Measurements from ENCODE around the gene TENT4A. TPM values are rescaled to one million over a fixed set of nuclear protein-coding genes. Genes with fewer than 3 reads are reported as not detected.

TENT4A gene
- total RNA-seq, 1 donor from 2014 or later, result 45.7 TPM

- no peak overlapping the region for H3K27ac Mint-ChIP-seq
These were observed 26.3 kb upstream of the TENT4A start for GRCh38 chr5:6686915-6687409.

GRCh38 chr5:6687505-6687904 is 25.7 kb upstream of the TENT4A start:
- no peaks in the 10 kb centered on the region for H3K9me3 Mint-ChIP-seq
- no peak for TF ChIP-seq CTCF (IDR thresholded peaks at IDR 0.05; ENCODE audit: unreplicated experiment)
- H3K4me1 Mint-ChIP-seq, result peaks cover 5% of the 10 kb centered on the region
- H3K4me3 Mint-ChIP-seq, result peak overlapping the region; percentile 59
- H3K27ac Mint-ChIP-seq, result no peak overlapping the region
- DNase-seq (ENCODE audit: low spot score in 2 of 2, unreplicated experiment in 2 of 2), result no peak
- H3K27me3 Mint-ChIP-seq (ENCODE audit: low read depth), result peaks cover 34% of the 10 kb centered on the region
- H3K36me3 Mint-ChIP-seq, result no peaks in the 10 kb centered on the region

More at GRCh38 chr5:6686915-6687409, 26.3 kb upstream of the TENT4A start:
- peaks cover 5% of the 10 kb centered on the region for H3K4me1 Mint-ChIP-seq
- H3K36me3 Mint-ChIP-seq, result no peaks in the 10 kb centered on the region
- TF ChIP-seq CTCF (IDR thresholded peaks at IDR 0.05; ENCODE audit: unreplicated experiment), result no peak
- no peaks in the 10 kb centered on the region for H3K9me3 Mint-ChIP-seq
- peak overlapping the region; percentile 59 for H3K4me3 Mint-ChIP-seq
- peaks cover 34% of the 10 kb centered on the region for H3K27me3 Mint-ChIP-seq (ENCODE audit: low read depth)
- DNase-seq (ENCODE audit: low spot score in 2 of 2, unreplicated experiment in 2 of 2), result peak in 1 of 2 experiments; percentile 65

- Mint-ChIP-seq H3K36me3 (no peaks in the 10 kb centered on the region), H3K27me3 (ENCODE audit: low read depth) (peaks cover 46% of the 10 kb centered on the region), H3K9me3 (peaks cover 3% of the 10 kb centered on the region), H3K4me1 (no peaks in the 10 kb centered on the region), H3K27ac (no peak overlapping the region), H3K4me3 (no peak overlapping the region)
- no peak for TF ChIP-seq CTCF (IDR thresholded peaks at IDR 0.05; ENCODE audit: unreplicated experiment)
- DNase-seq (ENCODE audit: low spot score in 2 of 2, unreplicated experiment in 2 of 2), result no peak
These were observed 20.3 kb upstream of the TENT4A start for GRCh38 chr5:6692906-6693305.

GRCh38 chr5:6698696-6699095 is 14.5 kb upstream of the TENT4A start:
- Mint-ChIP-seq H3K9me3 (peaks cover 3% of the 10 kb centered on the region), H3K27ac (no peak overlapping the region), H3K4me3 (no peak overlapping the region), H3K27me3 (ENCODE audit: low read depth) (peaks cover 45% of the 10 kb centered on the region), H3K36me3 (no peaks in the 10 kb centered on the region), H3K4me1 (peaks cover 1% of the 10 kb centered on the region)
- no peak for TF ChIP-seq CTCF (IDR thresholded peaks at IDR 0.05; ENCODE audit: unreplicated experiment)
- no peak for DNase-seq (ENCODE audit: low spot score in 2 of 2, unreplicated experiment in 2 of 2)

GRCh38 chr5:6699357-6699756 is 13.9 kb upstream of the TENT4A start:
- no peak overlapping the region for H3K27ac Mint-ChIP-seq
- no peaks in the 10 kb centered on the region for H3K36me3 Mint-ChIP-seq
- peaks cover 8% of the 10 kb centered on the region for H3K4me1 Mint-ChIP-seq
- no peak for DNase-seq (ENCODE audit: low spot score in 2 of 2, unreplicated experiment in 2 of 2)
- no peak overlapping the region for H3K4me3 Mint-ChIP-seq
- peaks cover 1% of the 10 kb centered on the region for H3K9me3 Mint-ChIP-seq
- H3K27me3 Mint-ChIP-seq (ENCODE audit: low read depth), result peaks cover 41% of the 10 kb centered on the region
- no peak for TF ChIP-seq CTCF (IDR thresholded peaks at IDR 0.05; ENCODE audit: unreplicated experiment)

Measured in mesothelial cell of epicardium (in vitro differentiated cells).